Stimulated activated CD4-positive, alpha-beta T cell treated with anti-CD3 and anti-CD28 coated beads, TNF-alpha, amount 100 ng/mL, for 48 hours (primary cell): ENCODE measurements around the gene PLCG2.
"Not testable (repeated sequence)": the region's sequence is repeated elsewhere in the genome, so short reads cannot be mapped to it uniquely, and the experiment has no call there.

Source experiments
- DNase-seq, 3 donors: peaks; one replicate each; pipeline ENCODE4 v3.0.0-alpha.2; 2020; ENCODE audit warnings: low read depth in 3 of 3

Gene PLCG2

GRCh38 chr16:81997738-81998137, 218.6 kb downstream of the PLCG2 start:
- no peak for DNase-seq

DNA sequence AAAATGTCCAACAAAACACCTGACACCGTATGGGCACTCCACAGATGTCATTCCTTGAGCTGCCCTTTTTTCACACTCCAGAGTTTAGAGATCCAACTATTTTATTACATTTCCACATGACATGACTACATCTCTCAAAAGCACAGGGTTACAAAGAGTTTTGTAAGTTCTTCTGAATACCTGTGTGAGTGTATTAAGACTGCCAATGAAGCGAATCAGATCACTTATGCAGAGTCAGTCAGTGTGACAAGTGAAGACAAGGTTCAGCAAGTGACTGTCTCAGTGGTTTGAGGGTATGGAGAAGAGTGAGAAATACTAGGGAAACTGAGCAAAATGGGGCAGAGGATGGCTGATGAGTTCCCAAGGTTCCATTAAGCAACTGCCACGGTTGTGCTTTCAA, 223.7 kb downstream of the PLCG2 start:
- no peak for DNase-seq

DNA sequence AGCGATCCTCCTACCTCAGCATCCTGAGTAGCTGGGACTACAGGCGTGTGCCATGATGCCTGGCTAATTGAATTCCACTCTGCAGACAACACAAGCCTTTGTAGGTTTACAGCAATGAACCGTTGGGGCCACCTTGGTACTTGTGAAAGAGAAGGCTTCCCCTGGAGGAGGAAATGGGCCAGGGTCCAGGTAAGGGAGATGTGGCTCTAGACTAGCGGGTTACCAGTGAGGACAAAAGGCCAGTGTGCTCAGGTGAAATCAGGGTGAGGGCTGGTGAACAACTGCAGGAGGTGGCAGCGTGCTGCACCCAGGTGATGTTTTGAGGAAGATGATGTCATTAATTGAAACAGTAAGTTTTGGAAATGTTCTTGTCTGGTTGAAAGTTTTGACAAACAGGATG, 225.5 kb downstream of the PLCG2 start:
- DNase-seq: no peak

DNA sequence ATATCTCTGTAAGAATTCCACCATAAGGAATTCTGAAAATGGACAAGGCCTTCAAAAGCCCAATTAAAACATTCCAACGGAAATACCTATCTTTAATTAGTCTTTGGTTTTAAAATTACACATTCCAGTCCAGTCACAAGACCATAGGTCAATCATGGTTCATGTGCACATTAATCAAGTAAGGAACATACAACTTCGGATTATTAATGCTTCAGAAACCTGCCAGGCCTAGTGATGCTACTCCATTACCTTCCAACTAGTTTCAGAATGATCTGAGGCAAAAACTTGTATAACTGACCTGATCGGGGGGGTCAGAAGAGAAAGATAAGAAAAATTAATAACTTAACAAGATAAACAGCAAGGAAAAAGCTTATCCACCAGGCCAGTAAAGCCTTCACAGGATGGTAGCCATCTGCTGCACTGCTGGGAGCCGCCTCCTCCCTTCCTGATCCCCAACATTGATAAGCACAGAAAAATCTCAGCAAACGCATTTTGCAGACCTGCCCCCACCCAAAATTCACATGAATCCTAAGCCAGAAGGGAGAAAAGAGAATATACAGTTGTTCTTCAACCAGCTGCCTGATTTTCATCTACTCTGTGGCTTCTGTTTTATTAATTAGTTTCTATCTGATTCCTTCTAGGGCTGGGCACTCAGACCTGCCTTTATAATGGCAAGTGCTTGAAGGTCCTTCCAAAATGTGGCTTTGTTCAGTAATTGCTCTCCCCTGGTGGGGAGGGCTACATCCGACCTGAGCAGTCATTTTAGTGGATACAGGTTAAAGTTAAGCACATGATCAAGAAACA, 226.1 kb downstream of the PLCG2 start:
- DNase-seq: no peak

GRCh38 chr16:82006036-82006435, 226.9 kb downstream of the PLCG2 start:
- no peak for DNase-seq

DNA sequence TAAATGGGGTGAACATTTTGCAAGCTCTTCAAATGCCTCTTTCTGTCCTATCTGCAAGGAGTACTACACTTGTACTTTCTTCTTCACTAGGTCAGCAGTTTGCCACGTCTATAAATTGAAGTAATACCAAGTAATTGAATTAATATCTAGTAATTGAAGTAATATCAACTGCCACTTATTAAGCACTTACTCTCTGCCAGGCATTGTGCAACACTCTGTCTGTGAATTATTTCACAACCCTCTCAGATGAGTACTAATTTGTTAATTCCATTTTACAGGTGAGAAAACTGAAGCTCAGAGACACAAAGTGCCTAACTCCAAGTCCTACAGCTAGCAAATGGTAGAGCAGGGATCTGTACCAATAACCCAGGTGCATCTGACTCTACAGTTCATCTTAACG, 228.1 kb downstream of the PLCG2 start:
- DNase-seq: no peak

GRCh38 chr16:82008957-82009592, 230.0 kb downstream of the PLCG2 start:
- DNase-seq: no peak

- DNase-seq: not testable (repeated sequence)
These were observed 230.7 kb downstream of the PLCG2 start for GRCh38 chr16:82009789-82010188.

GRCh38 chr16:82010649-82011048, 231.6 kb downstream of the PLCG2 start:
- DNase-seq: no peak

- DNase-seq: peak; percentile 8 to 53 (median 50)
These were observed 232.1 kb downstream of the PLCG2 start, which contains the start of gene SDR42E1 for GRCh38 chr16:82011199-82011641. SDR42E1 (minus strand) TSS chr16:82011470; CDS start chr16:82000858, 10,612 bp downstream.
